GM18502 (cell line): Measurements from ENCODE around the gene FBXO4.

Experiments used
- ATAC-seq: cut with Tn5 transposase; IDR thresholded peaks from one replicate; pipeline ENCODE4 v1.9.1; 2021; ENCODE audit warnings: mild to moderate bottlenecking; ENCODE audit not compliant: unreplicated experiment, poor library complexity

Gene FBXO4, protein sequence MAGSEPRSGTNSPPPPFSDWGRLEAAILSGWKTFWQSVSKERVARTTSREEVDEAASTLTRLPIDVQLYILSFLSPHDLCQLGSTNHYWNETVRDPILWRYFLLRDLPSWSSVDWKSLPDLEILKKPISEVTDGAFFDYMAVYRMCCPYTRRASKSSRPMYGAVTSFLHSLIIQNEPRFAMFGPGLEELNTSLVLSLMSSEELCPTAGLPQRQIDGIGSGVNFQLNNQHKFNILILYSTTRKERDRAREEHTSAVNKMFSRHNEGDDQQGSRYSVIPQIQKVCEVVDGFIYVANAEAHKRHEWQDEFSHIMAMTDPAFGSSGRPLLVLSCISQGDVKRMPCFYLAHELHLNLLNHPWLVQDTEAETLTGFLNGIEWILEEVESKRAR

DNA sequence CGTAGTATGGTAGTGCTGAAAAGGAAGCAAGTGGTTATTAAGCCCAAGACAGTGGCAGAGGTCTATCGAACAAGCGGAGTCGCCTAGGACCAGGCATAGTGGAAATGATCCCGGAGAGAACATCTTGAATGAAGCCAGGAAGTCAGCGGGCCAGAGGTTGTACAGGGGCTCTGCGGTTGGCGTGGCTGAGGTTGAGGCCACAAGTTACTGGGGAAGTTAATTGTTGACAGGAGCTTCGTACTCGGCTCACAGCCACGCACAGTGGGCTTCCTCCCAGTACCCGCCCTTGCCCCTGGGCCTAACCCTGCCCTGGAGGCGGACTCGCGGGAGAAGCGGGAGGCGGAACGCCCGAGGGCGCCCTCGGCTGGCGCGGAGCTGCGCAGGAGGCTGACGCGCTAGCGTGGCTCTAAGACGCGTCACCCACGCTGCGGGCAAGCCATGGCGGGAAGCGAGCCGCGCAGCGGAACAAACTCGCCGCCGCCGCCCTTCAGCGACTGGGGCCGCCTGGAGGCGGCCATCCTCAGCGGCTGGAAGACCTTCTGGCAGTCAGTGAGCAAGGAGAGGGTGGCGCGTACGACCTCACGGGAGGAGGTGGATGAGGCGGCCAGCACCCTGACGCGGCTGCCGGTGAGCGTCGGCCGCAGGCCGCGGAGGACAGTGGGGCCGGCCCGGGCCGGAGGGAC, at the start of gene FBXO4:
TSS of gene FBXO4 (plus strand) at position 410 of the 683 bp plus-strand sequence. CDS start at position 439, 29 bp downstream.
- ATAC-seq, result peak; percentile 96

DNA sequence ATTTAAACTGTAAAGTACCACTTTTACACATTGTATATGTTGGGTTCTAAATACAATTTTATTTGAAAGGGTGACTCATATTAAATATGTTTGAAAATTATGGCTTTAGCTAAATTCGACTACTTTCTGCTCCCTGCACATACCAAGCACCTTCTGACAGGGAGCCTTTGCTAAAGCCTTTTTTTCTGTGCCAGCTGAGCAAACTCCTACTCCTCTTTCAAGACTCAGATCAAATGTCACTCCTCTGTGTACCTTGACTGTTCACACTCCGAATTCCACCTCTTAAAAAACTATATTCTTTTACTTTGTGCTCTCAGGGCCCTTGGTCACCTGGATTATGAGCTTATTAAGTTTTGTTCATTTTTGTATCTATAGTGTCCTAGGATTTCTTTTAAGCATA, 48.4 kb upstream of the FBXO4 start:
- ATAC-seq, result no peak

DNA sequence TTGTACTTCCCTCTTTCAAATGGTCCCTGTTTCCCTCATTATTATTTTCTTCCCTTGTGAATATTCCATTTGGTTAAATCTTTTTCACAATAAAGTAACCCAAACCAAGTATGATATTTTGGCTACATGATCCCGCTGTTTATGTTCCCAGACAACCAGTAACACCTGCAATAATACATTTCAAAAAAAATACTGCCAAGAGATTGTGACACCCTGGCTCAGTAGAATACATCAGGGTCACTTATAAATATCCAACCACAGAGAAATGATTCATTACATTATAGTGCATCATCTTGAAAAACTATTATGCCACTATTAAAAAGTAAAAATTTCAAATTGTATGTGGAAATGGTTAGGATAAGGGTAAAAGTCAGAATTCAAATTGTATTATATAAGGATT, 47.7 kb upstream of the FBXO4 start:
- ATAC-seq, result no peak

DNA sequence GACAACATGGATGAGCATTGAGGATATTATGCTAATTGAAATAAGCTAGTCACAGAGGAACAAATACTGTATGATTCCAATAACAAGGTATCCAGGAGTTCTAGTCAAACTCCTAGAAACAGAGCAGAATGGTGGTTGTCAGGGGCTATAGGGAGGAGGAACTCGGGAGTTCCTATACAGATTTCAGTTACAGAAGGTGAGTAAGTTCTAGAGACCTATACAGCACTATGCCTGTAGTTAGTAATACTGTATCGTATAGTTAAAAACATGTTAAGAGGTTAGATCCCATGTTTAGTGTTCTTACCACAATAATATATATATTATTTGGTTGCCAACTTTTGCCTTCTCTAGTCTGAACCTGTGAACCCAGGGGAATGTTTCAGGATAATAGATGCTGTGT, 46.9 kb upstream of the FBXO4 start:
- no peak for ATAC-seq

DNA sequence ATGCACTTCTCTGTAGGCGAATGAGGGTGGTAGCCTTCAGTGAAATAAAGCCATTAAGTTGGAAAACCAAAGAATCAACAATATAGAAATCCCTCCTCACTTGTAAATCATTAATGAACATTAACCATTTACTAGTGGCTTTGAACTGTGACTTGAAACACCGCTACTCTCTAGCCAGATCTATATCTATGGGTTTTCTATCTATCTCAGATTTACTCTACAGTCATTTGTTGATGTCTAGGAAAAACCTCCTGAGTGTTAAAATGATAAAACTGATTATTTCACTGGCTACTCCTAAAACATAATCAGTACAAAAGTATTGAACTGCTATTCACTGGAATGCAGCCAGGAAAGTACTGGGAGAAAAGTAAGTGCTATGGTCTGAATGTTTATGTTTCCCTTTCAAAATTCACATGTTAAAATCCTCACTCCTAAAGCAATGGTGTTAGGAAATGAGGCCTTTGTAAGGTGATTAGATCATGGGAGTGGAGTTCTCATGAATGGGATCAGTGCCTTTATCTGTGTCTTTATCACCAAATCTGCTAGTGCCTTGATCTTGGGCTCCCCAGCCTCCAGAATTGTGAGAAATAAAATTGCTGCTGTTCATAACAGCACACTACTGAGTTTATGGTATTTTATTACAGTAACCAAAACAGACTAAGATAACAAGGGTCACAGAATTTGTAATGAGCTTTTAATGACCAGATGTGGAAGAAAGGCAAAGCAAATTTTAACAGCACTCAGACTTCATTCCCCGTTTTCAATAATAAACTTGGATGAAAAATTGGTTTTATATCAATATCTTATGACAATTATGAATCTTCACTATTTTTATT, 46.2 kb upstream of the FBXO4 start:
- no peak for ATAC-seq

DNA sequence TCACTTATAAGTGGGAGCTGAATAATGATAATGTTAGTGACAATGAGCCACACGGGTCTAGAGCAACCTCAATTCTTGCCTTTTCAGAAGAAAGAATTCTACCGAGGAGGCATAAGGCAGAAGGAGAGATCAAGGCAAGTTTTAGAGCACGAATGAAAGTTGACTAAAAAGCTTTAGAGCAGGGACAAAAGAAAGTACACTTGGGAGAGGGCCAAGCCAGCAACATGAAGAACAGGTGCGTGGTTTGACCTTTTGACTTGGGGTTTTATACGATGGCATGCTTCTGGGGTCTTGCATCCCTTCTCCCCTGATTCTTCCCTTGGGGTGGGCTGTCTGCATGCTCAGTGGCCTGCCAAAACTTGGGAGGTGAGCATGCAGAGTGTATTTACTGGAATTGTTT, 42.3 kb upstream of the FBXO4 start:
- no peak for ATAC-seq

DNA sequence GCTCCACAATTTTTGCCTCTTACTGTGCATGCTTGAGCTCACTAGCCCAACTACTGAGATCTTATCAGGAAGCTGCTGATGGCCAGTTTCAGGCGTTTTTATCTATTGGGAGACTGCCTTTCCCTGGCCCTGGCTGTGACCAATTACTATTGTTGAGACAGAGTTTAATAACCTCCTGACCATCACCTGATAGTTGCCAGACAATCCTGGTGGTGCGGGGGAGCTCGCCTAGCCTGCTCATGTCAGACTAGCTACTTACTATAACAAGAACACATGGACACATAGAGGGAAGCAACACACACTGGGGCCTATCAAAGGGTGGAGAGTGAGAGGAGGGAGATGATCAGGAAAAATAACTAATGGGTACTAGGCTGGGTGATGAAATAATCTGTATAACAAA, 41.8 kb upstream of the FBXO4 start:
- ATAC-seq, result no peak

DNA sequence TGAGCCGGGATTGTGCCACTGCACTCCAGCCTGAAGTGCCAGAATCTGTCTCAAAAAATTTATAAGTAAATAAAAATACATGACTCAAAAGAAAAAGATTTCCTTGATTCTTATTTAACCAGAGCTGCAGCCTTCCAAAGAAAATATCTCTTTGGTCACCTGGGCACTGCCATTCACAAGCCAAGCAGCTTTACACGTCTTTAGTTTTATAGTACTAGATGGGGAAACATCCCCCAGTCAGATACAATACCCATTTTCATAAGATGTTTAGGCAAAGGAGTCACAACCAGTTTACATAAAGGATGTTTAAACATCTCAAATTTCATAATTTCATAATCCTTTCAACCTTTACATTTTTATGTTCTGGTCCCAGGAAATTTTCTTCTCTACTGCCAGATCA, 41.1 kb upstream of the FBXO4 start:
- no peak for ATAC-seq

DNA sequence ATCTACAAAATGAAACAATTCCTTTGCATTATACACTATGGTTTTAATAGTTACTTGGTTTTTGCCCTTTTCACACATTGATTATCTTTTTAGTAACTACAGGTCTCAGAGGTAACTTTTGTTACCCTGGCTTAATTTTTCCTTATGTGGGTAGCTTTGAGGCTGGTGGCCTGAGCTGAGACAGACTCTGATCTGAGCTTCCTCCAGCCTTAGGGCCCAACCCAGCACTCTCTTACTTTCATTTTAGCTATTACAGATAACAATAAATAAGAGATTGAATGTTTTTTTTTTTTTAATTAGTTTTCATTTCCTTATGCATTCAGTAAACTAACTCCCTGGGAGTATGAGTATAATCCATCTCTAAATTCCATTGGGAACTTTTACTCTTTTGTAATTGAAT, 39.8 kb upstream of the FBXO4 start:
- peak; percentile 58 for ATAC-seq

DNA sequence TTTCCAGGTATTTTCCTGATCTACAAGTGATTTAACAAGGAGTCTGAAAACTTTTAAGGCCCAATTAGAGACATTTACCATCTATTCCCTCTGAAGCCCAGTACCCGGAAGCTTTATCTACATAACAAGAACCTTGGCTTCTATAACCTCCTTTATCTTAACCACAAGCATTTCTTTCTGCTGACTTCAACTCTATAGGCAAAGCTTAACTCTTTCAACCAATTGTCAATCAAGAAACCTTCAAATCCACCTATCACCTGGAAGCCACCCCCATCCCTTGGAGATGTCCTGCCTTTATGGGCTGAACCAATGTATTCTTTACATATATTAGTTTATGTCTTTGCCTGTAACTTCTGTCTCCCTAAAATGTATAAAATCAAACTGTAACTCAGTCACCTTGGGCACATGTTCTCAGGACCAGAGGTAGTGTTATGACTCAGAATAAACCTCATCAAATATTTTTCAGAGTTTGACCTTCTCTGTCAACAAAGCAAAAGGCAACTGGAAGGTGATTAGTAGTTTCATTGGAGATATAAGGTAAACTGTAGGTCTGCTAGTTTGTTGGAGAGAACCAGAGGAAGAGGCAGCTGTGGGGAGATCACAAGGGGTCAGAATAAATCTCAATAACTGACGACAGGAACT, 33.9 kb upstream of the FBXO4 start:
- ATAC-seq, result no peak

DNA sequence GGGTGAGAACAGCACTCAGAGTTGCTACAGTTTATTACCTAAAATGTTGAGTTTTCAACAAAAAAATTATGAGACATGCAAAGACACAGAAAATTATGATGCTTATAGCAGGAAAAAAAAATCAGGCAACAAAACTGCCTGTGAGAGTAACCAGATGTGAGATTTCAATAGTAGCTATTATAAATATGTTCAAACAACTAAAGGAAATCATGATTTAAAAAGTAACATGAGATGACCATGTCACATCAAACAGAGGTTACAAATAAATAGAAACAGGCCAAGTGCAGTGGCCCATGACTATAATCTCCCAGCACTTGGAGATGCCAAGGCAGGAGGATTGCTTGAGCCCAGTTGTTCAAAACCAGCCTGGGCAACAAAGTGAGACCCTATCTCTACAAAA, 33.0 kb upstream of the FBXO4 start:
- no peak for ATAC-seq

DNA sequence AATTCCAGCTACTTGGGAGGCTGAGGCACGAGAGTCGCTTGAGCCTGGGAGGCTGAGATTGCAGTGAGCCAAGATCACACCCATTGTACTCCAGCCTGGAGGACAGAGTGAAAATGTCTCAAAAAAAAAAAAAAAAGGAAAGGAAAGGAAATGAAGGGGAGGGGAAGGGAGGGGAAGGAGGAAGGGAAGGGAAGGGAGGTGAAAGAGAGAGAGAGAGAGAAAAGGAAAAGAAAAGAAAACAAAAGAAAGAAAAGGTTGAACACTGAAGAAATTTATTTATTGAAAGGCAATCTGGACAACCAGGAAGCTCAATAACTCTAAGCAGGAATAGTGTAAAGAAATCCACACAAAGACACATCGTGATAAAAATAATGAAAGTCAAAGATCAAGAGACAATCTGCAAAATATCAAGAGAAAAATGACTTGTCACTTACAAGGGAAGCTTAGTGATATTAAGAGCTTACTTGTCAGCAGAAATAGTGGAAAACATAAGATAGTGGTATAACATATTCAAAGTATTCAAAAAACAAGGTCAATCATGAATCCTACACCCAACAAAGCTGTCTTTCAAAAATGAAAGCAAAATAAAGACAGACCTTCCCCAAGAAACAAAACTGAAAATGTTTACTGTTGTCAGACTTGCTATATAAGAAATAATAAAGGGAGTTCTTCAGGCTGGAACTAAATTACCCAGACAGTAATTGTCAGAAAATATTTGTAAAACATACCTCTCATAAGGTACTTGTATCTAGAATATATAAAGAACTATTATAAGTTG, 31.8 kb upstream of the FBXO4 start:
- ATAC-seq, result peak; percentile 67

DNA sequence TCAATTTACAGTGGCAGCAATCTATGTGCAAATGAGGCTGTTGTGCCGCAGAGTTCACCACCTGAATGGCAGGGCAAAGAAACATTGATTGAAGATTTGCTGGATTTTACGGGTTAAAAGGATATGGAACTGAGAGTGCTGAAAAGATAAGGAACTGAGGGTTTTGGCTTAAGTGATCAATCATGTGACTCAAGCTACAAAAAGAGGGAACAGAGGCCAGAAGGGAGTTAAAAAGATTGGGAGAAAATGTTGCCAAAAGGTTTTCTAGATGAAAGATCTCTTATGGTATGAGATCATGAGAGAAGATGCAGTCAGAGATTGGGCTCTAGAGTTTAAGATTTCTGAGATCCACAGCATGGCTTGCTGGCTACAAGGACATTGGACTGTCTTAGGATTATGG, 28.9 kb upstream of the FBXO4 start:
- no peak for ATAC-seq

DNA sequence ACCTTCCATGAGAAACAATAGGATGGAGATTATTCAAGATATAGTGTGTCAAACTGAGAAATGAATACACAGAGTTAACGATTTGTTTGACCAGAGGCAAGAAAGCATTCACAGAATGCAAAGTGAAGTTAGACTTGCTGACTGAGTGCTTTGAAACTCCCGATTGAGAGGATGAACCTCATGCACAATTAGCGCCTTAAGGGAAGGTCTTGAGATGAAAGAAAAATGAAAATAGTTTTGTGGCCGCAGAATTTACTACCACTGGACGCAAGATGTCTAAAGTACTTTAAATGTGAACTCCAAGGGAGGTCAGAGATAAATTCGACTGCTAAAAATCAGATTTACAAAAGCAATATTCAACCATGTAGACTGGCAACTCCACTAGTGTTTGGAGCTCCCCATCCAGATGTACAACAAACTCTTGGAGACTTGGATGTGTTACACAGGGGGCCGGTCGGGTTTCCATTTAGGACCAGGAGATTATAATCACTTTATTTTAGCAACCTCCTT, 21.6 kb upstream of the FBXO4 start:
- ATAC-seq, result no peak

DNA sequence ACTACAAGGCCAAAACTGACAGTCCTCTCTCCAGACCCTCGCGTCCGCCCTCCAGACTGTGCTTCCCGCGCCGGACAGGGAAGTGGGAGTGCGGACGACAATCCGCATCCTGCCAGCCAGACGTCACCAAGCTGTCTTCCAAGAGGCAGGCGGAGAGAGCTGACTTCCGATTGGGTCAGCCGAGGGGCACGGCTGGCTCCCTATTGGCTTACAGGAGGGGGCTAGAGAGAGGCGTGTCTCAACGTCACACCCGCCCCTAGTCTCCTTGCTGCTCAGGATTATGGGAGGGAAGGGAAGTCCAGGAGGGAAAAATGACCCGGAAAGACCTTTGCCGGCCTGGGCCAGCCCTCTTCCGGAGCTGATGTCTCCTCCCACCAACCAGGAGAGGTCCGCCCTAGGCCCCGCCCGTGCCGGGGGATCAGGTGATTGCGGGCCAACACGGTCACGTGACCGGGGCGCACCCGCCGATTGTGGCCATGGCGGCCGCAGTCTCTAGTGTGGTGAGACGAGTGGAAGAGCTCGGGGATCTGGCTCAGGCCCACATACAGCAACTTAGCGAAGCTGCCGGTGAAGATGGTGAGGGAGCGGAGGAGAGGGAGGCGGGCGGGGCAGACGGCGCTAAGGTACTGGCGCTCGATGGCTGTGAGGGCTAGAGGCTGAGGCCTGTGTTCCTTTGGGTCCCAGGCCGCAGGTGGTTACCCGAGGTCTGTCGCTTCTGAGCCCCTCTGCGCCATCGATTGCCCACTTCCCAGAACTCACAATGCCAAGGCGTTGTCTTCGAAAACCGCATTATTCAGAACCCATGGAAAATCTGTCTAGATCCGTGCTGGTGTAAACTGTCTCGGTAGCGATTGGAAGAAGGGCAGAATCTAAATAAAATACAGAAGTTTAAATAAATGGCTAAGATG, 20.9 kb upstream of the FBXO4 start, which contains the start of gene RIMOC1:
TSS of gene RIMOC1 (plus strand) at position 453 of the 908 bp plus-strand sequence. CDS start at position 477, 24 bp downstream.
- ATAC-seq, result peak; percentile 99

DNA sequence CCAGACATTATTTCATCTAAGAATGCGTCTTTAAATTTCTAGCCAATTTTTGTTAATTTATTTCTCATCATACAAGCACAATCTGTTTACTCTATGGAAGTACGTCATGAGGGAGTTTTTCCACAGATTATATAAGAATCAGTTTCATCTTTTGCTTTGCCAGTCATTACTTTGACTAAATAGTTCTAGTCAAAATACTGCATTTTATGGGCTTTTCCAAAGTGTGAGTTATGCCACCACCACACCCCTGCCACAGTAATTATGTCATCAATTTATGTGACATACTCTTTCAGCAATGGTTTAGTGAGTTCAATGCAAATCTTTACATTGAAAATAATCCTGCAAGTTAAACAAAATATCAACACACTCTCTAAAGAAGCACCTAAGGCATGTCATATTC, 18.9 kb upstream of the FBXO4 start:
- no peak for ATAC-seq

DNA sequence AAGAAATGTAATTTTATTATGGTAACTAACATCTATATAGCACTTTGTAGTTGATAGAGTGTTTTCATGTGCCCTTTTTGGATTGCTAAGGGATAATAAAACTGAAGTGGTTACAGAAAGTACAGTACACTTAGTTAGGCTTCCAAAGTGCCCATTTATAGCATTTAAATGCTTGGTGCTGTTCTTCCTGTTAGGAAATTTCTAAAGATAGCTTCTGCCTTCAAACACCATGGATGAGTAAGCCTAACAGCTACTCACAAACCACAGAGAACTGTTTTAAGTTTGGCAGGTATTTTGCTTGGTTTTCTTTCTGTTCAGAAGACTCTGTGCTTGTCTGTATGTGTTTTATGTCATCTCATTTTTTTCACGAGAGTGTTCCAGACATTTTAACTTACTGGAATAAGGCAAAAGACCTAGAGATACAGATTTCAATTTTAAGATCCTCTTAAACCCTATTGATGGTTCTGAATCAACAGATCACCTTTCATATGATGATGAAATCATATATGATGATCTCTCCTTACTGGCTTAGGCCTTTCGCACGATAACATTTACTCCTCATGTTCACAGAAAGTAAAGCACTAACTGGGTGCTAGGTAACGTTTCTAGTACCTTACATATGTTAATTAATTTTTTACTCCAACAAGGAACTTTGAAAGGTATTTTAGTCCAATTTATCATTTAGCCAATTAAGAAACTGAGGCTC, 16.6 kb upstream of the FBXO4 start:
- no peak for ATAC-seq

DNA sequence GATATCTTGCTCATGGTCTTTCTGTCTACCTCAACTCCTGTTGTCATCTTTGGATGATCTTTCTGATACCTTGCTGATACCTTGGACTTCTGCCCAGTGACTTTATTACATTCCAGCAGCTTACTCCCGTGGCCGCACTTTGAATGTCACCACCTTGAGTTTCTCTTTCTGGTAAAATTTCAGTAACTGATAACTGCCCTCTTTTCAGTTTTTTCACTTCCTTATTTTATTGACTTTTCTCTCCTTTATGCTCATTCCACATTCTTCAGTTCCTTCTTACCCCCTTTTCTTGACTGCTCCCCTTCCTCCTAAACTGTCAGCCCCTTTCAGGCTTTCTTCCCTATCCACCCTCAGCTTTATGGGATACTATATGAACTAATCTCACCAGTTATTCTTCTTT, 7.0 kb upstream of the FBXO4 start:
- ATAC-seq, result peak; percentile 77
